ENCODE measurements around the gene NR1H3. TPM values are rescaled to one million over a fixed set of nuclear protein-coding genes. Genes with fewer than 3 reads are reported as not detected.

The NR1H3 gene
- polyA plus RNA-seq, 3 donors: 4.4 to 20.3 (median 9.3) TPM

DNA sequence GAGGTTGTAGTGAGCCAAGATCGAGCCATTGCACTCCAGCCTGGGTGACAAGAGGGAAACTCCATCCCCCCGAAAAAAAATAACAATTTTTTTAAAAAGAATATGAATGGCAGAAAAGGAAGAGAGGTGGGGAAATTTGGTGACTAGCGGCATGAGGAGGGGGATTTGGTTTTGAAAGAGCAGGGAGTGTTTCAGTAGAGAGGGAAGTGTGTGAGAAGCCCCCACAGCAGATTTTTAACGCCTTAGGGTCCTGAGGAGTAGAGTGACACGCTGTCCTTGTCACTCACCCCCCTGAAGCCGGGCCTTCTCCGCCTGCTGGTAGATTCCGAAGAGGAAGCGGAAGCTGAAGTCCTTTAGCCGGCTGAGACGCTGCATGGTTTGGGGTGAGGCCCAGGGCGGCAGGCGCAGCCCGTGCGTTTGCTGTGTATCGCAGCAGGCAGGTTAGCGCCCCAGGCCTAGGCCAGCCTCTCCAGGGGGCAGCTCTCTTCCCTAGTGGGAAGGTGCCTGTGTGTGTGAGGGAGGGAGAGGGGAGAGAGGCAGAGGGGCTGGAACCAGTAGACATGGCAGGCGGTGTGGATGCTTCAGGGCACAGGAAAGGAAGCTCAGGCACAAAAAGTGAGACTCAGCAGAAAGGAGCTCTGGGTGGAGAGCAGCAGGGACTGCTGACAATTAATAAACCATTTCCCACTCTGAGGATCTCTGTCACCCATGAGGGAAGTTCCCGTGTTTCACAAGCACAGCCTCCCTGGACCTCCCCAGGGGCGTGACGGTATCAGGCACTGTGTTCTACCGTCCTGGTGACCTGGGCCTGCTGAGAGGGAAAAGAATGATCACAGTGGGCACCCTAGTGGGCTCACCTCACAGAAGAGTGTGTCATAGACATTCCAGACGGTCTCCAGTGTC, 13.1 kb upstream of the NR1H3 start:
- H3K27ac Mint-ChIP-seq: peak overlapping the region; percentile 14 to 86 (median 75)
- 89% methylated on average over 20 of the region's 23 CpGs for WGBS (ENCODE audit: insufficient coverage)
- no peaks in the 10 kb centered on the region for H3K27me3 Mint-ChIP-seq (ENCODE audit: low read depth in 3 of 3)
- H3K9me3 ChIP-seq (replicated peaks in 1 of 2; ENCODE audit: control insufficient read depth in 1 of 2, insufficient read depth in 1 of 2, low read length in 2 of 2): no peaks in the 10 kb centered on the region
- peak; percentile 9 to 71 (median 42) for DNase-seq
- H2AFZ ChIP-seq (ENCODE audit: insufficient read depth, low read depth, low read length, poor library complexity, severe bottlenecking): no peak overlapping the region
- H3K4me3 ChIP-seq (replicated peaks in 1 of 3; ENCODE audit: low read depth in 2 of 3, low read length in 3 of 3): no peak overlapping the region
- peaks cover 64 to 69% of the 10 kb centered on the region in 2 donors for H3K36me3 Mint-ChIP-seq
- peaks cover 30% of the 10 kb centered on the region for H3K4me1 Mint-ChIP-seq
- no peak overlapping the region for H3K4me2 ChIP-seq (replicated peaks; ENCODE audit: extremely low read depth, low read length, poor library complexity, severe bottlenecking)
- H3K4me3 Mint-ChIP-seq: no peak overlapping the region
- intact Hi-C loops (cut with micrococcal nuclease): loop anchor here (5.0 to 10.0 kb wide), 2 partner anchors 310 to 312 kb away; partner anchors contain the start of gene CSTPP1 (in 1 of the 2)
- H3K4me1 ChIP-seq (ENCODE audit: control insufficient read depth in 1 of 2, insufficient read depth in 2 of 2, low read length in 2 of 2): peaks cover 15 to 20% of the 10 kb centered on the region in 2 donors
- H3K36me3 ChIP-seq (replicated peaks in 1 of 2; ENCODE audit: control insufficient read depth in 1 of 2, insufficient read depth in 2 of 2, low read length in 2 of 2): peaks cover 55 to 73% of the 10 kb centered on the region in 2 donors
- no peaks in the 10 kb centered on the region for H4K20me1 ChIP-seq (ENCODE audit: insufficient read depth, low read length)
- H3K9me3 Mint-ChIP-seq: peaks cover 0 to 2% (median 0%) of the 10 kb centered on the region in 7 donors
- peak overlapping the region; percentile 44 to 60 for H3K27ac ChIP-seq (ENCODE audit: low read depth in 1 of 2, low read length in 2 of 2)
- TF ChIP-seq, protein P1, sequence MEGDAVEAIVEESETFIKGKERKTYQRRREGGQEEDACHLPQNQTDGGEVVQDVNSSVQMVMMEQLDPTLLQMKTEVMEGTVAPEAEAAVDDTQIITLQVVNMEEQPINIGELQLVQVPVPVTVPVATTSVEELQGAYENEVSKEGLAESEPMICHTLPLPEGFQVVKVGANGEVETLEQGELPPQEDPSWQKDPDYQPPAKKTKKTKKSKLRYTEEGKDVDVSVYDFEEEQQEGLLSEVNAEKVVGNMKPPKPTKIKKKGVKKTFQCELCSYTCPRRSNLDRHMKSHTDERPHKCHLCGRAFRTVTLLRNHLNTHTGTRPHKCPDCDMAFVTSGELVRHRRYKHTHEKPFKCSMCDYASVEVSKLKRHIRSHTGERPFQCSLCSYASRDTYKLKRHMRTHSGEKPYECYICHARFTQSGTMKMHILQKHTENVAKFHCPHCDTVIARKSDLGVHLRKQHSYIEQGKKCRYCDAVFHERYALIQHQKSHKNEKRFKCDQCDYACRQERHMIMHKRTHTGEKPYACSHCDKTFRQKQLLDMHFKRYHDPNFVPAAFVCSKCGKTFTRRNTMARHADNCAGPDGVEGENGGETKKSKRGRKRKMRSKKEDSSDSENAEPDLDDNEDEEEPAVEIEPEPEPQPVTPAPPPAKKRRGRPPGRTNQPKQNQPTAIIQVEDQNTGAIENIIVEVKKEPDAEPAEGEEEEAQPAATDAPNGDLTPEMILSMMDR (IDR thresholded peaks at IDR 0.05): no peak
- H3K27me3 ChIP-seq (ENCODE audit: control insufficient read depth in 2 of 2, insufficient read depth in 2 of 2, low read length in 2 of 2): no peaks in the 10 kb centered on the region
- no peak overlapping the region for H3K9ac ChIP-seq (ENCODE audit: insufficient read depth, low read length, poor library complexity, severe bottlenecking)
- H3K79me2 ChIP-seq (ENCODE audit: insufficient read depth, low read length): peaks cover 22% of the 10 kb centered on the region

DNA sequence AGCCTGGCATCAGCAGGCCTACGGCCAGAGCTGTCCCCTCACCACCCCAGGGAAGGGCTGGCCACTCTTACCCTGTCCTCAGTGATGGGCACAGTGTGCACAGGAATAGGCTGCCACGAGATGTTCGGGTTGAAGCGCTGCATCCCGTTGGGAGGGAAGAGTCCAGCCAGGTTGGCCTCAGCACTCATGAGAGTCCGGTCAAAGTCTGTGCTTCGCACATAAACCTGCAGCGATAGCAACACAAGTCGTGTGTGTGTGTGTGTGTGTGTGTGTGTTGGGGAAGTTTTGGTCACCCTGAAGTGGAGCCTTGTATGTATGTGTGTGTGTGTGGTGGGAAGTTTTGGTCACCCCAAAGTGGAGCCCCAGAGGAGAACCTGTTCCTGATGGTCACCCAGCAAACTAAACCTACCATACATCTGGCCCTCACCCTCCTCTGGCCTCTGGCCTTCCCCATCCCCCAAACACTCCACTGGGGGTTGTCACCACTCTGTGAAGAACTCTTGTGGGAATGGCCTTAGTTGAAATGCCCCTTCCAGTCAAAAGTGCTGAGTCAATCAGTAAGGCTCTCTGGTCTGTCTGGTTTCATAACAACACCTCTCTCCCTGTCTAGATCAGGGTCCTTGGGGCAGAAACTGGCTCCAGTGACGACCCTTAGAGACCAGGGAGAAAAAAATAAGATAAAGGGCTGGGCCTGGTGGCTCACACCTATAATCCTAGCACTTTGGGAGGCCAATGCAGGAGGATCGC, 12.0 kb upstream of the NR1H3 start:
- 100% methylated on average over 7 of the region's 11 CpGs for WGBS (ENCODE audit: insufficient coverage)
- peaks cover 54 to 58% of the 10 kb centered on the region in 2 donors for H3K36me3 Mint-ChIP-seq

More for the DNA sequence above, 12.0 kb upstream of the NR1H3 start:
- H3K4me1 ChIP-seq (ENCODE audit: control insufficient read depth in 1 of 2, insufficient read depth in 2 of 2, low read length in 2 of 2): peaks cover 15 to 21% of the 10 kb centered on the region in 2 donors
- H3K4me2 ChIP-seq (replicated peaks; ENCODE audit: extremely low read depth, low read length, poor library complexity, severe bottlenecking): no peak overlapping the region
- H3K4me3 Mint-ChIP-seq: no peak overlapping the region
- no peaks in the 10 kb centered on the region for H3K27me3 ChIP-seq (ENCODE audit: control insufficient read depth in 2 of 2, insufficient read depth in 2 of 2, low read length in 2 of 2)
- H3K9ac ChIP-seq (ENCODE audit: insufficient read depth, low read length, poor library complexity, severe bottlenecking): no peak overlapping the region
- intact Hi-C loops (cut with micrococcal nuclease): loop anchor here (5.0 to 10.0 kb wide), 2 partner anchors 311 to 313 kb away; partner anchors contain the start of gene CSTPP1 (in 1 of the 2)
- H2AFZ ChIP-seq (ENCODE audit: insufficient read depth, low read depth, low read length, poor library complexity, severe bottlenecking): no peak overlapping the region
- no peak for DNase-seq
- no peak overlapping the region for H3K4me3 ChIP-seq (replicated peaks in 1 of 3; ENCODE audit: low read depth in 2 of 3, low read length in 3 of 3)
- peak overlapping the region; percentile 44 to 60 for H3K27ac ChIP-seq (ENCODE audit: low read depth in 1 of 2, low read length in 2 of 2)
- peaks cover 46 to 62% of the 10 kb centered on the region in 2 donors for H3K36me3 ChIP-seq (replicated peaks in 1 of 2; ENCODE audit: control insufficient read depth in 1 of 2, insufficient read depth in 2 of 2, low read length in 2 of 2)
- peaks cover 0 to 2% (median 0%) of the 10 kb centered on the region in 7 donors for H3K9me3 Mint-ChIP-seq
- H3K9me3 ChIP-seq (replicated peaks in 1 of 2; ENCODE audit: control insufficient read depth in 1 of 2, insufficient read depth in 1 of 2, low read length in 2 of 2): no peaks in the 10 kb centered on the region
- H3K79me2 ChIP-seq (ENCODE audit: insufficient read depth, low read length): peaks cover 27% of the 10 kb centered on the region
- peak overlapping the region in 5 of 7 donors; percentile 5 to 86 (median 68) for H3K27ac Mint-ChIP-seq
- H4K20me1 ChIP-seq (ENCODE audit: insufficient read depth, low read length): no peaks in the 10 kb centered on the region
- TF ChIP-seq, protein P1 (IDR thresholded peaks at IDR 0.05): no peak
- no peaks in the 10 kb centered on the region for H3K27me3 Mint-ChIP-seq (ENCODE audit: low read depth in 3 of 3)
- H3K4me1 Mint-ChIP-seq: peaks cover 30% of the 10 kb centered on the region

Data from CD14-positive monocyte (primary cell).